Activated T-helper 9 cell treated with anti-CD3 and anti-CD28 coated beads, Interleukin-2, amount 50 U/mL, for 16 hours (primary cell): ENCODE measurements around the gene GGPS1.
"Not testable (repeated sequence)": the region's sequence is repeated elsewhere in the genome, so short reads cannot be mapped to it uniquely, and the experiment has no call there.

Source experiments
- DNase-seq: peaks from one replicate; pipeline ENCODE4 v3.0.0-alpha.2; 2020; ENCODE audit warnings: low read depth

GGPS1 gene

DNA sequence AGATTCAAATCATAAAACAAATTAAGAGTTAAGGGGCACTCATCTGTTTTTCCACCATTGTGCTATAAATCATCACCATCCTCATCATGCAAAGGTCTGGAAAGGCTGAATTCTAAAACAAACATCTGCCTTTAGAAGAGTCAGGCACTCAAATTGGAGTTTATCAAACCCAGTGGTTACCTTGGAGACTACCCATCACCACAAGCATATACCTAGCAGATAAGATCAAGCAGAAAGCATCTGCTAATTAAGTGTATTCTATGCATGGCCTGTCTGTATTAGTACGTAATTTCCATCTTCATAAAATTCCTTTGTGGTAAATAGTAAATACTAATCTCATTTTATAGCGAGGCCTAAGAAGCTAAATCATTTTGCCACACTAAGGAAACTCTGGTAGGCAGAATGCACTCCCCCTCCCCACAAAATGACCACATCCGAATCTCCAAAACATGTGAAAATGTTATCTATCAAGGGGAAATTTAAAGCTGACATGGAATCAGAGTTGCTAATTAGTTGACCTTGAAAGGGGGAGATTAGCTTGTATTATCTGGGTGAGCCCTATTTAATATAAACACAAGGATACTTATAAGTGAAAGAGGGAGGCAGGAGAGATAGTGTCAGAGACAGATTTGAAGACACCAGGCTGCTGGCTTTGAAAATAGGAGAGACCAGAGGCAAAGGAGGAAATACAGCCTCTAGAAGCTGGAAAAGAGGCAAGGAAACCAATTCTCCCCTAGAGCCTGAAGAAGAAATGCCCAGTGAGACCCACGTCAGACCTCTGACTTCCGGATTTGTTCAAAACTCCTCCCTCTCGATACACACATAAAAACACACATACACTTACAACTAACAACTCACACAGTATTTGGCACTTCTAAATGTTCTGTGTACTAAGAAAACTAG is 23.6 kb upstream of the GGPS1 start:
- DNase-seq = no peak

DNA sequence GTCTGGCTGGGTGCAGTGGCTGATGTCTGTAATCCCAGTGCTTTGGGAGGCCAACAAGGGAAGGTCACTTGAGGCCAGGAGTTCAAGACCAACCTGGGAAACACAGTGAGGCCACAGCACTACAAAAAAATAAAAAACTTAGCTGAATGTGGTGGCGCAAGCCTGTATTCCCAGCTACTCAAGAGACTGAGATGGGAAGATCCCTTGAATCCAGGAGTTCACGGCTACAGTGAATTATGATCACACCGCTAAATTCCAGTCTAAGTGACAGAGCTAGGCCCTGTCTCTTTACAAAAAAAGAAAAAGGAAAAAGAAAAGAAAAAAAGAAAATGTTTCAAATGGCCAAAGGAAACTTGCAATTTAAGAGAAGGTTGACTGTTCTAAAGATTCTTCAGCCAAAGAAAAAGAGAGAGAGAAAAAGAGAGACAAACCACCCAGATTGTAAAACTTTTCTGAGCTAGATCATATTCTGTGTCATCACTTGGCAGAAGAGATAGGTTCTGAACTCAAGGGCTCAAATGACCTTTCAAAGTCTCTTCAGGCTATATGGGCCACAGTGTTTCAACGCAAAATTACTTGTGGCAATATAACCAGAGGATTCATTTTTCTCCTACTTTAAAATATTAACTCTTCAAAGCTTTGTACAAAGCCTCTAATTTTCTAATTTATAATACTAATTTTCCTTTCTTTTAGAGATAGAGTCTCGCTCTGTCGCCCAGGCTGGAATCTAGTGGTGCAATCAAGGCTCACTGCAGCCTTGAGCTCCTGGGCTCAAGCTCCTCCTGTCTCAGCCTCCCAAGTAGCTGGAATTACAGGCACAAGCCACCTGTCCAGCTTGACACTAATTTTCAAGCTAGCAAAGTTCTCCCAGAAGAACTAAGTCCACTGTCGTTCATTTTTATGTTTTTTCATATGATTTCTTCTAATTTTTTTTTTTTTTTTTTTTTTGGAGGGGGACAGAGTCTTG is 20.9 kb upstream of the GGPS1 start:
- DNase-seq = no peak

DNA sequence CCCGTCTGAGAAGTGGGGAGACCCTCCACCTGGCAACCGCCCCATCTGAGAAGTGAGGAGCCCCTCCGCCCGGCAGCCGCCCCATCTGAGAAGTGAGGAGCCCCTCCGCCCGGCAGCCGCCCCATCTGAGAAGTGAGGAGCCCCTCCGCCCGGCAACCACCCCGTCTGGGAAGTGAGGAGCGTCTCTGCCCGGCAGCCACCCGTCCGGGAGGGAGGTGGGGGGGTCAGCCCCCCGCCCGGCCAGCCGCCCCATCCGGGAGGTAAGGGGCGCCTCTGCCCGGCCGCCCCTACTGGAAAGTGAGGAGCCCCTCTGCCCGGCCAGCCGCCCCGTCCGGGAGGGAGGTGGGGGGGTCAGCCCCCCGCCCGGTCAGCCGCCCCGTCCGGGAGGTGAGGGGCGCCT is 19.2 kb upstream of the GGPS1 start:
- DNase-seq = not testable (repeated sequence)

DNA sequence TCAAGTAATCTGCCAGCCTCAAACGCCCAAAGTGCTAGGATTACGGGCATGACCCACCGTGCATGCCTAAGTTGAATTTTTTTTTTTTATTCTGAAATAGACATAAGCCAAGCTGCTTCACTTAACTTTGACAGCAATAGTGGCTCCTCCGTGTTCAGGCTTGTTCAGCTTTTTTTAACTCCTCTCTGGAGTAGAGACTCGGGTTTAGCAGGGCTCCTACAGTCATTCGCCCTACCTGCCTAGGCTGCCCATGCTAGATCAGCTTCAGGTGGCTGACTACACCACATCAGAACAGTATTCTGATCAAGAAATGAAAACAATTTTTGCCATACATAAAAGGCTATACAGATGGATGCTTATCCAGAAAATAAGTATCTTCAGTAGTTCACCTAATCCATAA is 15.1 kb upstream of the GGPS1 start:
- DNase-seq = no peak

DNA sequence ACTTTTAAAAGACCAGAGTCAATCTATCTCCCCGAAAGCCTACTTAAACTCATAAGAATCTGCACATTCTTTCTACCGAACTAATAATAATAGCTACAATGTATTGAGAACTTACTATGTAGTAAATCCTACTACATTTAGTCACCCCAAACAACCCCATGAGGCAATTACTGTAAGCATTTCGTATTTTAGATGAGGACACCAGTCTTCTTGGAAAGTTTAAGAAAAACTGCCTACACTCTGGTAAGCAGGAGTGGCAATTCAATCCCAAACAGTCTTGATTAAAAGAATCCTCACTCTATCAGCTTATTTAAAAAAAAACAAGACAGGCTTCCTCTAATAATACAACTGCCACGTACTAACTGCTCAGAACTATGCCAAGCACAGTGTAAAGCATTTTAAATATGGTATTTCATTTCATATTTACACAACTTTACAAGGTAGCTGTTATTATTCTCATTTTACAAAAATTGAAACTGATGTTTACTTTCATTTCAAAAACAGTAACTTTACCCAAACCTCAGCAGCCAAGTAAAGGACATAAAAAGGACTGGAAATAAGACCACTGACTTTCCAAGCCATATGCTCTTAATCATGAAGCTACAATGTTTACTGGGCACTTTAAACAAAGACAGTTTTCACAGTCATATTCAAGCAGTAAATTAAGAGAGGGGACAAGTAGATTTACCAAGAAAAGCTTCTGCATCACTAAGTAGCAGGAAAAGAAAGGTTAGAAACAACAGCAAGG is 14.3 kb upstream of the GGPS1 start:
- no peak for DNase-seq

DNA sequence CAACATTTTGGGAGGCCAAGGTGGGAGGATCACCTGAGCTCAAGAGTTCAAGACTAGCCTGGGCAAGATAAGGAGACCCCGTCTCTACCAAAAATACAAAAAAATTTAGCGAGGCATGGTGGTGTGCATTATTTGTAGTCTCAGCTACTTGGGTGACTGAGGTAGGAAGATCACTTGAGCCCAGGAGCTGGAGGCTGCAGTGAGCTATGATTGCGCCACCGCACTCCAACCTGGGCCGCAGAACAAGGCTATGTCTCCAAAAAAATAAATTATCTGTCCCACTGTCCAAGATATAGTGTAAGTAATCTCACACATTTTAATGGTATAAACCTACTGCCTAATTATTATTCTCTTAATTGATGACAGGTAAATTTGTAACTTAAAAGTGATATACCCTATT is 13.2 kb upstream of the GGPS1 start:
- DNase-seq = no peak

DNA sequence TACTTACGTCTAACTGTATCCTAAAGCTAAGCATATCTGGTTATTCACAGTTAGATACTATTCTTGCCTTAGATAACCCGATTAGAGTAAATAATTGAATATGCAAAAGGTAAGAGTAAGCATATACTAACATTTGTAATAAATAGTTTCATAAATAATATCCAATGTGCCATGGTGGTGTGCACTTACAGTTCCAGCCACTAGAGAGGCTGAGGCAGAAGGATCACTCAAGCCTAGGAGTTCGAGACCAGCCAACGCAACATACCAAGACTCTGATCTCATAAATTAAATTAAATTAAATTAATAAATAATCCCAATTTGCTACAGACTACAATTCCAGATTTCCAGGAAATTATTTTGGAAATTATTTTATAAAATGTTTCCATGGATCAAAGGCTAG is 12.6 kb upstream of the GGPS1 start:
- no peak for DNase-seq

DNA sequence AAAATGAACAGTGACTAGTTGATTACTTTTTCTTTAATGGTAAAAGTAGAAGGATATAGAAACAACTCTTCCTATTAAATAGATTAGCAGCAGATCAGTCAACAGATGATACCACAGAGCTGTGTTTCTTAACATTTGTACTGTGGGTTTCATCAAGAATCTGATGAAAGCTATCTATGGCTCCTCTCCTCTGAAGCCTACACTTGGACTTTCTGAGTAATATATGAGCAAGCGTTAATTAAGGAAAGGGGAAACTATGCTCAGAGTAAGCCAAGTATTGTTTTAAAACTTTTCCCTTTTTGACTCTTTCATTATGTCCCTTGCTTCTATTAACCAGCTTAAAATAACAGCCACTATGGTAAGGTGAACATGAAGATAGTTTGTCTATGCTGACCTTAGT is 11.2 kb upstream of the GGPS1 start:
- no peak for DNase-seq

DNA sequence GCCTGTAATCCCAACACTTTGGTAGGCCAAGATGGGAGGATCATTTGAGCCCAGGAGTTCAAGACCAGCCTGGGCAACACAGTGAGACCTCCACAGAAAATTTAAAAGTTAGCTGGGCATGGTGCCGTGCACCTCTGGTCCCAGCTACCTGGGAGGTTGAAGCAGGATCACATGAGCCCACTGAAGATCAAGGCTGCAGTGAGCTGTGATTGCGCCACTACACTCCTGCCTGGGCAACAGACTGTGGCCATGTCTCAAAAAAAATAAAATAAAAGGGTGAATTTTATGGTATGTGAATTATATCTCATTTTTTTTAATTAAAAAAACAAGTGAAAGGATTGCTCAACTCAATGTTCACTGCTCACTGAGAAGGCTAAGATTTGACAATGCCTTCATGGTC is 9.1 kb upstream of the GGPS1 start:
- DNase-seq = no peak

DNA sequence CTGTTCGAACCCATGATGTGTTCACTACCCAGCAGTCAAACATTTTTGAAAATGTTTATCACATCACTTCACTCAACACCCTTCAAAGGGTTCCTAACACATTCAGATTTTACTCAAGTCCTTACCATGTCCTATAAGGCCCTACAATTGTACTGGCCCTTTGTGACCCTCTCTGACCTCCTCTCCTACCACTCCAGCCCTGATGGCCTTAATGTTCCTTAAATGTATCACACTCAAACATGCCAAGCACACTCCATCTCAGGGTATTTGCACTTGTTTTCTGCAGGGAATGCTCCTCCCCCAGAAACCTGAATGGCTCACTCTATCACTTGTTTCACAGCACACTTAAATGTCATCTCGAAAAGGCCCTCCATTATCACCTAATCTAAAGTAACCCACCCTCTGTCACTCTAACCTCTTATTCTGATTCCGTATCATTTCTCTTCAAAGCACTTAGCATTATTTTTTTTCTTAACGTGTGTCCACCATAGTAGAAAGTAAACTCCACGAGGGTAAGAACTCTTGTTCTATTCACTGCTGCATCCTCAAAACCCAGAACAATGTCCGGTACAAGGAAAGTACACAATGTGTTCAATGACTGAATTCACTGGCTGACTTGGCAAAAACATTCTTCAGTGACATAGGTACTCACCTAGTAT is 7.7 kb upstream of the GGPS1 start:
- no peak for DNase-seq

DNA sequence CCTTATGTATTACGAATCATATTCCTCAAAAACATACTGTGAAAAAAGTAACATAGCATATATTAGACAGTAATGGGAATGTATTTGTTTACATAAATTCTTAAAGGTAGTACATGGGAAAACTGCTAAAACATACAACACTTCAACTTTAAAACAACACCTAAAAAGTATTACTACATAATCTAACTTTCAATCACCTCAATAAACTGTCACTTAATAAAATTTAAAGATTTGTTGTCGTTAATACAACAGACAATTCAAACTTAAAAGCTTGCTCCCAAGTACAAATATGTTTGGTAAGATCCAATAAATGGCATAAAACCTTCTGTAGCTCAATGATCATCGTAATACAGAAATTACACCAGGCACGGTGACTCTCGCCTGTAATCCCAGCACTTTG is 4.1 kb upstream of the GGPS1 start:
- no peak for DNase-seq

DNA sequence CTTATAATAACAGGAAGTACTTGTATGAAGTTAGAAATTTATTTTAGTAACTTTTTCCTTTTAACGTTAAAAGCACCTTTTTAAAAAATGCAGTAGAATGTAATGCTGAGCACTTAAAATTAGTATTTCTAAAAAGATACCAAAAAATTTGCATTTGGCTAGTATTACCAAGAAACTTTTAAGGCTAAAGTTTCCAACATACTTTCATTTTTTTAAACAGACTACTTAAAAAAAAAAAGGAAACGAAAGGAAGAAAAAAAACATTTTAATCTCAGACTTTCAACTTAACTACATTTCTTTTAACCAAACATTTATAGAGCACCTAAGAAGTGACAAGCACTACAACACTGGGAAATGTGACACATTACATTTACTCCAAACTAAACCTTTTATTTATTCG is 3.2 kb upstream of the GGPS1 start:
- DNase-seq = no peak

DNA sequence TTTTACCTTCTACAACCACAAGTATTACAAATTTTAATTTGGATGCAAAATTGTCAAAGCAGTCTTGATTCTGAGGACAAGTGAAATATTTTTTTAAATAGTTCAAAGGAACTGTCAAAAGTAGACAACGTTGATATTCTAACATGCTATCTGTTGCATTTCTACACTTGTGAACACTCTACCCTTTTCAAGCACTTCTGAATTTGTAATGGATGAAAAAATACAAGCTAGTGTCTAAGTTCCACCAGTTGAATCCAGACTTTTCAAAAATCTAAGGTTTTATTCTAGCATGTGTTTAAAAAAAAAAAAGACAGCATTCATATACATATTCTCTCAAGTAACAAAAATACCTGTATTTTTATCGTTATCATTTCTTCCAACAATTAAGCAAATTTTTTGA is 2.5 kb upstream of the GGPS1 start:
- DNase-seq = no peak

DNA sequence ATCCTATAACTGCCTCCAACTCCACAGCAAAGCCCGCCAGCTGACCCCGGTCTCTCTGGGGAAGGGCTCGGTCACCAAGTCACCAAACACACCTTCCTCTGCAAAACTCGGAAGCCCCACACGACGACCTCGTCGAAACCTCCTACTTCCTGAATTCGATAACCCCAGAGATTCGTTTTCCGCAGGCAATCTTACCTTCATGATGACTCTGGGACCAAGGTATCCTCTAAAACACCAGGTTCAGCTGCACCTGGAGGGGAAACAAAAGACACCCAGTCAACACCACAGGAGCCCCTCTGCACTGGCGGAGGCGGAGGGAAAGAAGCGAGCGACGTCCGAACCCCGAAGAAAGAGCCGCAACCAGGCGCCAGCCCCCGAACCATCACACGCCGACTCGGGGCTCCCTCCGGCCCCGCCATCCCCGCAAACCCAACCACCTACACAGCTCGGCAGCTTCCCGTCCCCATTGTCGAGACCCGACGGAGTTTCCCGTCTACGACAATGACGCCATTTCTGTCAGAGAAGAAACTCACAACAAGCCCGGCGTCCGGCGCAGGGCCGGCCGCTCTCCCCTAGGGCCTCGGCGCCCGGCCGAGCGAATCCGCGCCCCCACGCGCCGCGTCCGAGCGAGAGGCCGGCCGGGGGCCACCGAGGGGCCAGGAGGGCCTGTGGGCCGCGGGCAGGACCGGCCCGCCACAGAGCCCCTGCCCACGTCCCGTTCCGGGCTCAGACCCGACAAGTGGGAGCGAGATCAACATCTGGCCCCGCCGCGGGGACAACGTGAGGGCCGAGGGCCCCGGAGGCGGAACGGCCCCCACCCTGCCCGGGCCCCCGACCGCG is 1.4 kb upstream of the GGPS1 start:
- DNase-seq = peak; percentile 62

DNA sequence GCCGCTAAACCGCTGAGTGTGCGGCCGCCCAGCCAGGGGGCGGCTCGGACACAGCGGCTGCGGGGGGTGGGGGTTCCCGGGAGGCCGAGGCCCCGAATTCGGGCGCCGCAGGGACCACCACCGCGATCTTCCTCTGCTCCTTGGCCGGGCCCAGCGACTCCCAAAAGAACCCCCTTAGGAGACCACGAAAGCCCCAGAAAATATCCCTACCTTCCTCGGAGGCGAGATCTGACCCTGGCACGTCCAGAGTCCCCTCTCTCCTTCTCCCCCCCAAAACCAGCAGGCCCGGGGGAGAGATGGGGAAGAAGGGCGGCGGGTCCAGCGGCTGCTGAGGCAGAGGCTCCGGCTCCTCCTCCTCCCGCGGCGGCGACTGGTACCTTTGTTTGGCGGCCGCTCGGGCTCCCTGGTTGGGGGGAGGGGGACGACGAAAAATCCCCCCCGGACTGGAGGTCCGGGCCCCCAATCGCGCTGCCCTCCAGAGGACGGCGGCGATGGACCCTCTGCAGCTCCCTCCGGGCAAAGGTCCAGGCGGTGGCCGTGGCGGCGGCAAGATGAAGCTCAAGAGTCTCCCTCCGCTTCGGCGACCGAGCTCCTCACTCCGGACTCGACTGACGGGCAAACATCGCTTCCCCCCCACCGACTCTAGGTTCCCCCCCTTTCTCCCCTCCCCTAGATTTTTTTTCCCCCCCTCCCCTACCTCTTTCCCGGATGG is 655 bp upstream of the GGPS1 start, which contains the start of gene ARID4B:
Gene ARID4B (minus strand): TSS at position 621 of the 712 bp plus-strand sequence. CDS start 1,260 bp downstream, outside the sequence.
- DNase-seq = no peak

DNA sequence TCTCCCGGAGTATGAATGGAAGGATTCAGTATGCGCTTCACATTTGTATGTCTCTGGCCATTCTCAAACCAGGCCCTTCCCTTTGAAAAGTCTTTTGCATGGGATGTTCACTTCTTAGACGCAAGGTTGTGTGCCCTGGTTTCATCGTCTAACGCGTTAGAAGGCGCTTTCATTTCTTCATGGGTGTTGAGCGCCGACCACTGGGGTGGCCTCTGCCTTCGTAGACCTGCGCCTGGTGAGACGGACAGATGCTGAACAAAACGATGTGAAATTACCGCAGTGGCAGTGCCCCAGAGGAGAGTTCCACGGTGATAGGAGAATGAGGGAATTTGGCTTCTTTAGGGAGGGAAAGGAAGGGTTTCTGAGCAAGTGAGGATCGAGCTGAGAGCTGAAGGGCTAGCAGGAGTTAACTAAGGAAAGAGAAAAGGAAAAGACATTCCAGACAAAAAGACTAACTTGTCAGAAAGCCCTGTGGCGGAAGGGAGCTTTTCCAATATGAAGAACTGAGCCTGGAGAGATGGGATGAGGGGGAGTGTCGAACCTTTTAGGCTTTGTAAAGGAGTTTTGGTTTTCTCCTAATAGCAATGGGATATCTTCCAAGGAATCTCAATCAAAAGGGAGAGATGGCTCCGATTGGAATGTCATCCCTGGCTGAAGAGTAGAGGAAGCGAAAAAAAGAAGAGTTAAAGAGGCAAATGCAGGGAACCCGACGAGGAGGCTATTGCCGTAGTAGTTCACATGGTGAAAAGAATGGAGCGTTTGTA is 951 bp downstream of the GGPS1 start:
- DNase-seq = peak; percentile 36

DNA sequence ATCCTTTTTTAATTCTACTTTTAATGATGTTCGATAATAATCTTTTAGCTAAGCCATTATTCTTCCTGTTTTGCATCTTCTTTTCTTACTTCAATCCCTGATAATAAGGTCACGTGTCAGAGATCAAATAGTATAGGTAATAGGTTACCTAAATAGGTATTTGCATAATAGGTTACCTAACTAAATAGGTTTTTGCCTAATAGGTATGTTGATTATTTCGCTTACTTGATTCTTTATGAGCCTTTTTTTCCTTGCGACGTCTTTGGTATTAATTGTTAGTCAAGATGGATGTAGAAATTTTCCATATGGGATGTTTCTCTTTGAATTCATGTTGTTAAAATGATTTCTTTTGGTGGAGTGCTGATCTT is 2.5 kb downstream of the GGPS1 start:
- DNase-seq = no peak

DNA sequence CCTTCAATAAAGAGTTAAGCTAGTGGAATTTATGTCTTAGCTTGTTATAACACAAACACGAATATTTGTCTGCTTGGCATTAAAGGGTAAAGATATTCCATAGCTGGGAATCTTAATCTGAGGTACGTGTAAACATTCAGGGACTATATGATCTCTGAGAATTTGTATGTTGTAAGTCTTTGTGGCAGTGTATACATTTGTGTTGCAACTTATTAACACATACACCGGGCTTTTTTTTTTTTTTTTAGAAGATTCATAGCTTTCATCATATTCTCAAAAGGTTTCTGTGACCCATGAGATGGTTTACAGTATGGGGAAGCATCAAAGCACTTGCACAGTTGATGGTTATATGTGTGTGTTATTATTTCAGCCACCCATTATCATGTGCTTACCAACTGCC is 3.0 kb downstream of the GGPS1 start:
- no peak for DNase-seq

DNA sequence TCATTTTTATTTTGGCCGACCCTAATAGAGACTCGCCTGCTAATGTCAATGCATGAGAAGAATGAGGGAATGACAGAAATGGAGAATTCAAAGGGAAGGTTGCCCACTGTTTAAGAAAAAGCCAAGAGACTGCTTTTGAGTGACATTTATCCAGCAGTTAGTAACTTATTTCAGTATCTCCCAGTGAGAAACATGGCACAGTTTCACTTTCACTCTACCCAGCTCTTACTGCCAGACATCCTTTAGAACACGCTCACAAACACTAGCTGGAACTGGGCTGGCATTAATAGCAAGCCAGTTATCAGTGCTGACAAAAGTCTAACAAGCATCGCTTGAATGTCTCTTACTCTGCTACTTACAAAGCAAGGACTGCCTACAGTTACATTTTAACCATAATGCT is 8.5 kb downstream of the GGPS1 start:
- no peak for DNase-seq
